ENCODE measurements around the gene OR7E24. TPM values are rescaled to one million over a fixed set of nuclear protein-coding genes. Genes with fewer than 3 reads are reported as not detected.
A peak's percentile ranks its signal among the peaks of the same experiment; 100 is the strongest.
"Not testable (repeated sequence)": the region's sequence is repeated elsewhere in the genome, so short reads cannot be mapped to it uniquely, and the experiment has no call there.

OR7E24 gene
- total RNA-seq, result not detected

DNA sequence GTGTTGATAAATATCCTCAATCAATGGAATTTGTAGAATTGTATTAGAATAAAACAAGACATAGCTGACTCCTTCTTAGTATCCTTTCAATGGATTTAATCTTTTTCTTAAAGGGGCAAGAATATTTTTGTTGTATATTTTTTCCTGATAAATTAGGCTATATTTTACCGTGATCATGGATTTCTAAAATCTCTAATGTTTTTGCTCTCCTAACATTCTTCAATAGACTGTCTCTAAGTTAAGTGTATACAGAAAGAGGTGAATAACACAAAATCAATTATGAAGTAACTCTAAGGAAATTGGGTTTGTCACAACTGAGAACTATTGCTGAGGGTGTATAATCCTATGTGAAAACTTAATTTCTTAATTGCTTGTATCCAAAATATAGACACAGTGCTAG is at the start of gene OR7E24:
Gene OR7E24, plus strand, starts transcription at position 301 of the 400 bp plus-strand sequence. CDS start 114 bp downstream, outside the sequence.
- no peak within 1 kb of the TSS for H3K27ac Mint-ChIP-seq

DNA sequence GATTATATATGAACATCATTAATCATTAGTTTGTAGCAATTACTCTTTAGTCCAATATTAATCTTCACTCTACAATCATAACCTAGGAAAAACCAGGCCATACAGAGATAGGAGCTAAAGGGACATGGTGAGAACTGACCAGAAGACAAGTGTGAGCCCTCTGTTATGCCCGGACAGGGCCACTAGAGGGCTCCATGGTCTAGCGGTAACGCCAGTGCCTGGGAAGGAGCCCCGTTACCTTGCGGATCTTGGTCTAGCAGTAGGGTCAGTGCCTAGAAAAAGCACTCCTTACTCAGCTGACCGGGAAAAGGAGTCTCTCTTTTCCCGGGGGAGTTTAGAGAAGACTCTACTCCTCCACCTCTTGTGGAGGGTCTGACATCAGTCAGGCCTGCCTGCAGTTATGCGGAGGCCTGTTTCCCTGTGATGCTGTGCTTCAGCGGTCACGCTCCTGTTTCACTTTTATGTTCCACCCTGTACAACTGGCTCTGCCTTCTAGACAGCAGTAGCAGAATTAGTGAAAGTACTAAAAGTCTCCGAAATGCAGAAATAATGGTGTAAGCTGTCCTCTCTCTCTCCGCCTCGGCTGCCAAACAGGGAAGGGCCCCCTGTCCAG is 45.1 kb upstream of the OR7E24 start:
- ATAC-seq (replicated peaks in 1 of 2) (peak; percentile 69 to 71), DNase-seq (peak; percentile 69 to 77)
- Mint-ChIP-seq H3K4me3 (peak overlapping the region; percentile 61 to 70), H3K9me3 (no peaks in the 10 kb centered on the region), H3K27me3 (ENCODE audit: low read depth) (no peaks in the 10 kb centered on the region), H3K4me1 (ENCODE audit: low read depth) (no peaks in the 10 kb centered on the region), H3K27ac (no peak overlapping the region), H3K36me3 (ENCODE audit: insufficient read depth in 2 of 2) (no peaks in the 10 kb centered on the region)

More for the DNA sequence above, at the start of gene OR7E24:
- ATAC-seq (replicated peaks in 1 of 2) (no peak), DNase-seq (no peak)
- H3K27me3 Mint-ChIP-seq (ENCODE audit: low read depth), result peaks cover 9% of the 10 kb centered on the region
- peaks cover 2 to 9% of the 10 kb centered on the region in 2 donors for H3K9me3 Mint-ChIP-seq
- no peak within 1 kb of the TSS for H3K4me3 Mint-ChIP-seq
- no peaks in the 10 kb centered on the region for H3K4me1 Mint-ChIP-seq (ENCODE audit: low read depth)
- H3K36me3 Mint-ChIP-seq (ENCODE audit: insufficient read depth in 2 of 2), result peaks cover 3 to 5% of the 10 kb centered on the region in 2 donors

DNA sequence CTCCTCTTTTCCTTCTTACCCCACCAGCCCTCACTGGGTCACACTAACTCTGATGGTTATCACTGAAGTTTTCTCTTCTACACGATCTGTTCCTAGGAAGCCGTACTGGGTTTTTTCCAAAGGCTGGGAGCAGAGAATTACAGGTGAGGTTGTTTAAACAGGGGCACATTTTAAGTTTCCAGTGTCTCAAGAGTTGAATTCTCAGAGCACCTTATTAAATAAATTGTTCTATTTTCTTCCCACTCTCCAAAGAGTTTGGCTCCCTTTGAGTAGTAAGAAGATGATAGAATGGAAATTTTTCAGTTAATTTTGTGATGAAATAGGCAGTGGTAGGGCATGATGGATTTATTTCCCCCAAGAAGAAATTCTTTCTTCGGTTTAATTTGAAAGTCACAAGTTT is 31.2 kb upstream of the OR7E24 start, which contains the start of gene OR7D4:
Gene OR7D4, minus strand, starts transcription at position 101 of the 400 bp plus-strand sequence. CDS start 4,752 bp downstream, outside the sequence.
- Mint-ChIP-seq H3K27me3 (ENCODE audit: low read depth) (peaks cover under 1% of the 10 kb centered on the region), H3K4me3 (no peak within 1 kb of the TSS), H3K9me3 (peaks cover 6 to 8% of the 10 kb centered on the region in 2 donors), H3K4me1 (ENCODE audit: low read depth) (no peaks in the 10 kb centered on the region), H3K27ac (no peak within 1 kb of the TSS), H3K36me3 (ENCODE audit: insufficient read depth in 2 of 2) (peaks cover 0 to 2% of the 10 kb centered on the region in 2 donors)
- ATAC-seq (replicated peaks in 1 of 2) (no peak), DNase-seq (no peak)

DNA sequence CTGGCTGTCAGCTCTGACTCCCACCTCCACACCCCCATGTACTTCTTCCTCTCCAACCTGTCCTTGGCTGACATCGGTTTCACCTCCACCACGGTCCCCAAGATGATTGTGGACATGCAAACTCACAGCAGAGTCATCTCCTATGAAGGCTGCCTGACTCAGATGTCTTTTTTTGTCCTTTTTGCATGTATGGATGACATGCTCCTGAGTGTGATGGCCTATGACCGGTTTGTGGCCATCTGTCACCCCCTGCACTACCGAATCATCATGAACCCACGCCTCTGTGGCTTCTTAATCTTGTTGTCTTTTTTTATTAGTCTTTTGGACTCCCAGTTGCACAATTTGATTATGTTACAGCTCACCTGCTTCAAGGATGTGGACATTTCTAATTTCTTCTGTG is 506 bp downstream of the OR7E24 start:
- no peak for ATAC-seq (replicated peaks in 1 of 2)
- no peak for DNase-seq
- Mint-ChIP-seq H3K27me3 (ENCODE audit: low read depth) (peaks cover 9% of the 10 kb centered on the region), H3K36me3 (ENCODE audit: insufficient read depth in 2 of 2) (peaks cover 3 to 5% of the 10 kb centered on the region in 2 donors), H3K9me3 (peaks cover 2 to 9% of the 10 kb centered on the region in 2 donors), H3K4me1 (ENCODE audit: low read depth) (no peaks in the 10 kb centered on the region), H3K27ac (no peak overlapping the region), H3K4me3 (no peak overlapping the region)

DNA sequence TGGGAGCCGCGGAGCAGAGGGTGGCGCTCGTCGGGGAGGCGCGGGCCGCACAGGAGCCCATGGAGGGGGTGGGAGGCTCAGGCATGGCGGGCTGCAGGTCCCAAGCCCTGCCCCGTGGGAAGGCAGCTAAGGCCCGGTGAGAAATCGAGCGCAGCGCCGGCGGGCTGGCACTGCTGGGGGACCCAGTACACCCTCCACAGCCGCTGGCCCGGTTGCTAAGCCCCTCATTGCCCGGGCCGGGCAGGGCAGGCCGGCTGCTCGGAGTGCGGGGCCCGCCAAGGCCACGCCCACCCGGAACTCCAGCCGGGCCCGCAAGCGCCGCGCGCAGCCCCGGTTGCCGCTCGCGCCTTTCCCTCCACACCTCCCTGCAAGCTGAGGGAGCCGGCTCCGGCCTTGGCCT is 32.8 kb downstream of the OR7E24 start:
- DNase-seq, result peak in 1 of 2 donors; percentile 18
- ATAC-seq (replicated peaks in 1 of 2); H3K27me3 Mint-ChIP-seq (ENCODE audit: low read depth); H3K4me1 Mint-ChIP-seq (ENCODE audit: low read depth); H3K27ac Mint-ChIP-seq: not testable (repeated sequence)
- H3K4me3 Mint-ChIP-seq, result peak overlapping the region in 1 of 2 donors; percentile 37
- H3K9me3 Mint-ChIP-seq, result peaks cover 15 to 31% of the 10 kb centered on the region in 2 donors
- H3K36me3 Mint-ChIP-seq (ENCODE audit: insufficient read depth in 2 of 2), result peaks cover 9 to 15% of the 10 kb centered on the region in 2 donors

DNA sequence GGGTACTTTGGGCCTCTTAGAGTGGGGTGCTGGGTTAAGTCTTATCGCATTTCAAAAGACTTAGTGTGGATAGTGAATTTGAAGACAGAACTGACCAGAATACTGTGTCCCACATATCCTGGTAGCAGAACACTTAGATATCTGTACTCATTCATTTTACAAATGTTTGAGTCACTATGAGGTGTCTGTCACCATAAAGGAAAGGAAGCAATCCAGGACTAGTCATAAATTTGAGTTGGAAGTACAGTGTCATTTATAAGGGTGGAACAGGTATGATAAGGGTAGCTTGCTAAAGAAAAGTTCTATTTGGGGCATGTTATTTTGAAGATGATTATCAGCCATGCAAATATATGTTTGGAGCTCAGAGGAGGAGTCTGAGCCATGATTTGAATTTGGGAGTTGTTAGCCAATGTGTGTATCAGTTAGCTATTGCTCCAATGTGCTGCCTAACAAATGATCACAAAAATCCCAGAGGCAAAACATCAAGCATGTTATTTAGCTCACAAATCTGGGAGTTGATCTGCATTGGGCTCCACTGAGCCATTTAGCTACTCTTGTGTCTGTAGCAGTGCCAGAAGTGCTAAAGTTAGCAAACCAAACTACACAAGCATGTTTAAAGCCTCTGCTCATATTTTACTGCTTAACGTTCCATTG is 38.6 kb downstream of the OR7E24 start:
- no peaks in the 10 kb centered on the region for H3K4me1 Mint-ChIP-seq (ENCODE audit: low read depth)
- ATAC-seq (replicated peaks in 1 of 2) (no peak), DNase-seq (no peak)
- peaks cover 30 to 40% of the 10 kb centered on the region in 2 donors for H3K36me3 Mint-ChIP-seq (ENCODE audit: insufficient read depth in 2 of 2)
- no peak overlapping the region for H3K4me3 Mint-ChIP-seq
- H3K9me3 Mint-ChIP-seq, result peaks cover 20 to 27% of the 10 kb centered on the region in 2 donors
- no peaks in the 10 kb centered on the region for H3K27me3 Mint-ChIP-seq (ENCODE audit: low read depth)
- H3K27ac Mint-ChIP-seq, result no peak overlapping the region

DNA sequence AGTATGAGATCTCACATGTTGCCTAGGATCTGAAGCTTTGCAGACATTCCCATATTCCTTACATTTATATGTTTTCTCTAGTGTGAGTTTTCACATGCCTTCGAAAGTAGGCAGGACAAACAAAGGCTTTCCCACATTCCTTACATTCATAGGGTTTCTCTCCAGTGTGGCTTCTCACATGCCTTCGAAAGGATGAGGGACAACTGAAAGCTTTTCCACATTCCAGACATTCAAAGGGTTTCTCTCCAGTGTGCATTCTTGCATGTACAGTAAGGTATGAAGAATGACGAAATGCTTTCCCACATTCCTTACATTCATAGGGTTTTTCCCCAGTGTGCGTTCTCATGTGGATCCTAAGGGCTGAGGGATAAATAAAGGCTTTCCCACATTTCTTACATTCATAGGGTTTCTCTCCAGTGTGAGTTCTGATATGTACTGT is 44.7 kb downstream of the OR7E24 start:
- H3K9me3 Mint-ChIP-seq, result peaks cover 27 to 34% of the 10 kb centered on the region in 2 donors

DNA sequence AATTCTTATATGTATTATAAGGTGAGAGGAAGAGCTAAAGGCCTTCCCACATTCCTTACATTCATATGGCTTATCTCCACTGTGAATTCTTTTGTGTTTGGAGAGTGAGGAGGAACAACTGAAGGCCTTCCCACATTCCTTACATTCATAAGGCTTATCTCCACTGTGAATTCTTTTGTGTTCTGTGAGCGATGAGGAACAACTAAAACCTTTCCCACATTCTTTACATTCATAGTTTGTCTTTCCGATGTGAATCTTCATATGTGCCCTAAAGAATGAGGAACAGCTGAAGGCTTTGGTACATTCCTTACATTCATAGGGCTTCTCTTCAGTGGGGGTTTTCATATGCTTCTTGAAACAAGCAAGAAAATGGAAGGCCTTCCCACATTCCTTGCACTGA is 45.6 kb downstream of the OR7E24 start:
- no peak for ATAC-seq (replicated peaks in 1 of 2)

More for the DNA sequence above, 44.7 kb downstream of the OR7E24 start:
- Mint-ChIP-seq H3K36me3 (ENCODE audit: insufficient read depth in 2 of 2) (peaks cover 48 to 68% of the 10 kb centered on the region in 2 donors), H3K4me1 (ENCODE audit: low read depth) (no peaks in the 10 kb centered on the region), H3K27me3 (ENCODE audit: low read depth) (no peaks in the 10 kb centered on the region), H3K4me3 (no peak overlapping the region), H3K27ac (no peak overlapping the region)
- no peak for DNase-seq
- ATAC-seq (replicated peaks in 1 of 2), result no peak

More for the DNA sequence above, 45.6 kb downstream of the OR7E24 start:
- H3K4me1 Mint-ChIP-seq (ENCODE audit: low read depth), result no peaks in the 10 kb centered on the region
- peaks cover 32 to 39% of the 10 kb centered on the region in 2 donors for H3K9me3 Mint-ChIP-seq
- no peak overlapping the region for H3K4me3 Mint-ChIP-seq
- H3K36me3 Mint-ChIP-seq (ENCODE audit: insufficient read depth in 2 of 2), result peaks cover 54 to 72% of the 10 kb centered on the region in 2 donors
- no peaks in the 10 kb centered on the region for H3K27me3 Mint-ChIP-seq (ENCODE audit: low read depth)
- DNase-seq, result no peak
- H3K27ac Mint-ChIP-seq, result no peak overlapping the region

Other genes starting within 250 kb of the OR7E24 start
- under 1 TPM in 1 of 2 donors, not detected in 1; 0.05 TPM for gene MUC16, start 240.5 kb upstream of the OR7E24 start, total RNA-seq
- gene OR1M1, start 163.9 kb upstream of the OR7E24 start, total RNA-seq, result not detected
- gene OR7G2, start 143.5 kb upstream of the OR7E24 start, total RNA-seq, result not detected
- not detected for gene OR7G1, start 135.2 kb upstream of the OR7E24 start, total RNA-seq
- gene OR7G3, start 124.0 kb upstream of the OR7E24 start, total RNA-seq, result not detected
- 10 to 100 TPM; 44.6 to 57.4 TPM for gene ZNF317, start 110.5 kb upstream of the OR7E24 start, total RNA-seq
- under 1 TPM; 0.14 to 0.24 TPM for gene OR7D2, start 72.0 kb upstream of the OR7E24 start, total RNA-seq
- gene OR7D4, start 31.3 kb upstream of the OR7E24 start, total RNA-seq, result not detected
- 10 to 100 TPM; 12.6 to 14.0 TPM for gene ZNF699, start 58.9 kb downstream of the OR7E24 start, total RNA-seq
- 10 to 100 TPM; 18.3 to 19.7 TPM for gene ZNF559, start 73.2 kb downstream of the OR7E24 start, total RNA-seq
- 1 to 10 TPM; 1.7 to 3.8 TPM for gene ZNF177, start 112.1 kb downstream of the OR7E24 start, total RNA-seq
- 10 to 100 TPM; 33.7 to 43.3 TPM for gene ZNF266, start 184.6 kb downstream of the OR7E24 start, total RNA-seq
- gene ZNF560, start 247.7 kb downstream of the OR7E24 start, total RNA-seq, result under 1 TPM; 0.37 to 0.96 TPM

All from activated T-cell treated with anti-CD3 and anti-CD28 coated beads, Interleukin-2, amount 50 U/mL, for 72 hours (primary cell).